Anterior cingulate cortex (tissue), 58 donors: ENCODE results near the gene MRGPRF.

Source experiments
- DNase-seq, 58 donors: peaks; one replicate each; lab custom pipeline; 2025; lab: John Stamatoyannopoulos, UW

MRGPRF gene

DNA sequence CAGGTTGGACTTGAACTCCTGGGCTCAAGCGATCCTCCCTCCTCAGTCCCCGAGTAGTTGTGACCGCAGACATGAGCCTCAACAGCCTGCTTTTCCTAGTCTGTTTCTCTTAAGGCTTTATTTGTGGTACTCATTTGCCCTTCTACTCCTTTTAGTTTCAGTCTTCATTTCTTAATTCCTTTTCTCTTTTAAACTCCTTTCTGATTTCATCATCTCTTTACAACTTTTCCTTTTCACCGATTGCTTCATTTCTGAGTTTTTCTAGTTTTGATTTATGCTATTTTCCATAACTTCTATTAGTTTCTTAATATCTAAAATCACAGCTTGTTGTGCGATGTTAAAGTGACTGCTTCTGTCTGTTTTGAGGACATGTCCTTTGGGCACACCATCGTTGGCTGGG is 17.3 kb upstream of the MRGPRF start:
- DNase-seq: no peak

- no peak for DNase-seq
These were observed 14.8 kb upstream of the MRGPRF start for GRCh38 chr11:69027704-69028372.

DNA sequence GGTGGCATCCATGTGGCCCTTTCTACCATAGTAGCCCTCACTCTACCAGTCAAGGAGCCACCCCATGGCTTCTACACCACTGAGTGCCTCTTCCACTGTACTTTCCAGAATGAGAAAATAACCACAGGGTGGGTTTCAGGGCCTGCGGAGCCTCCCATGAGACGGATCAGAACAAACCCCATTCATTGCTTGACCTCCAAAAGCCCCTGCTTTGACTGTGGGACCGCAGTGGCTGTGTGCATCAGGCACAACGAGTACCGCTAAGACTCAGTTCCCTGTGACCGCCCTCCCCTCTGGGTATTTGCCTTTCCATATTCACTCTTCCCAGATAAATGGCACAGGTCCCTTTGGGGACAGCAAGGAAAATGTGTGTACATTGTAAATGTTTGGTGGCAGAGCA is 11.5 kb upstream of the MRGPRF start:
- no peak for DNase-seq

DNA sequence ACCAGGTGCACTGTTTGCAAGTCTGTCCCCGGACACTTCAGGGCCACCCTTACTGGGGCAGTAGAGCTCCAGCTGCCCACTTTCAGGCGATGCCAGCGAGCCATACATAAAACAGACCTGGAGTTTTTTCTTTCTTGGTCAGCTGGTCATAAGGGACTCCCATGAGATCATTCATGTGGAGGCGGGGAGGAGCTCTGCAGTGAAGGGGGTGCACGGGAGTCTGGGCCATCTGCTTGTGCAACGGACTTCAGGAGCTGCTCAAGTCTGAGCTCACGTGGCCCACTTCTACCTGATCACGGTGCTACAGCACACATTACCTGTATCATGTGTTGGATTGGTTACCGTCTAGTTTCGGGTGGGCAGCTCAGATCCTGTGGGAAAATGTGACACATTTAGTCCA is 9.2 kb upstream of the MRGPRF start:
- no peak for DNase-seq

DNA sequence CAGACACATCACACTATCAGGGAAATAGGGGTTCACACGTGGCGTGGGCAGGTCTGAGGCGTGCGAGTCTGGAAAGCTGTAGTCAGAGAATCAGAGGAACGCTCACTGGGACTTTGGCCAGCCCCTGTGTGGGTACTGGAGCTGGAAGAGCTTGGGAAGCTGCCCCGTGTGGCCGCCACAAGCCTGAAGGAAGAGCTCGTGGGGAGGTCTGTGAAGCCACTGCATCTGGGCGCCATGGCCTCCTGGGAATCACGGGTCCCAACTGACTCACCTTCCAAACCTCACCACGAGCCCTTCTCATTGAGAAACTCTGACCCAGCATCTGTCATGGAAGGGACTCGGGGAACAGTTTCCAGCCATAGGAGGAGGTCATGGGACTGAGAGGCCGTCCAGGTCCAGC is 5.9 kb upstream of the MRGPRF start:
- peak in 2 of 58 donors; percentile 3 to 8 for DNase-seq

DNA sequence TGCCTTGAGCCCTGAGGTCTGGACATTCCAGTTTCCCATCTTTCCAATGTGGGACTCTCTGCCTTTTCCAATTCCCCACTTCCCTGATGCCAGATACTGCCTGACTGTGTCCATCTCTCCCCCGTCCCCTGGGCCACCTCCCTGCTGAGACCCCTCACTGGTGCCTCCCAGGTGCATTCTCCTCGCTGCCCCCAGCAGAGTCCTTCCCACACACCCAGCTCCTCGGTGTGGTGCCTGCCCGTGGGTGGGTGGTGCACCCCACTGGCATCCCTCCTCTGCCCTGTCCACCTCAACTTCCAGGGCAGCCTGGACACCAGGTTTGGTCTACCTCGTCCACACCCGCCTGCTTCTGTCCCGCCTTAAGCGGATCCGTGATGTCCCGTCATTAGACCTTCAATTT is 4.9 kb upstream of the MRGPRF start:
- no peak for DNase-seq

DNA sequence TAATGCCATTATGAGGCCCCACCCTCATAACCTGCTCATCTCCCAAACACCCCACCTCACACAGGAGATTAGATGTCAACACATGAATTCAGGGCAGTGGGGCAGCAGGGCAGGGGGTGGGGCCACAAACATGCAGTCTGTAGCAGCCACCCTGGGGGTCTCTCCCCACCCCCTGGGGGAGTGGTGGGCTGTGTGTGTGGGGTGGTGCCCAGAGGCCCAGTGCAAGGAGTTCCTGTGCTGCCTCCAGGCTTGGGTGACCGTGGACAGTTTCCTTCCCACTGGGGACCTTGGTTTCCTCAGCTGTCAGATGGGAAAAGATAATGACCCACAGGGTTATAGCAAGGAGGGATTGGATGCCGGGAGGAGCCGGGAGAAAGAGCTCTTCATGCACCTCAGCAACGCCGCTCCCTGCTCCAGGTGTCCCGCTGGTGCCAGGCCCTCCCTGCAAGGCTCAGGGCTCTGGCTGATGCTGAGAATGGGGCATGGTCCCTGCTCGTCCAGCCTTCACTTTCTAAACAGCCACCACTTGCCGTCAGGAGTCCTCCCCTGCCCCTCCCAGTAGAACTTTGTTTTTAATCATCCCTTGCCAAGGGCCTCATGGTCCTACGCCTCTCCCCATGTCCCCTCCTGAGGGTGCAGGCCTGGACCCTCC is 2.0 kb upstream of the MRGPRF start:
- DNase-seq: no peak

GRCh38 chr11:69014084-69014851 is 1.2 kb upstream of the MRGPRF start:
- no peak for DNase-seq

DNA sequence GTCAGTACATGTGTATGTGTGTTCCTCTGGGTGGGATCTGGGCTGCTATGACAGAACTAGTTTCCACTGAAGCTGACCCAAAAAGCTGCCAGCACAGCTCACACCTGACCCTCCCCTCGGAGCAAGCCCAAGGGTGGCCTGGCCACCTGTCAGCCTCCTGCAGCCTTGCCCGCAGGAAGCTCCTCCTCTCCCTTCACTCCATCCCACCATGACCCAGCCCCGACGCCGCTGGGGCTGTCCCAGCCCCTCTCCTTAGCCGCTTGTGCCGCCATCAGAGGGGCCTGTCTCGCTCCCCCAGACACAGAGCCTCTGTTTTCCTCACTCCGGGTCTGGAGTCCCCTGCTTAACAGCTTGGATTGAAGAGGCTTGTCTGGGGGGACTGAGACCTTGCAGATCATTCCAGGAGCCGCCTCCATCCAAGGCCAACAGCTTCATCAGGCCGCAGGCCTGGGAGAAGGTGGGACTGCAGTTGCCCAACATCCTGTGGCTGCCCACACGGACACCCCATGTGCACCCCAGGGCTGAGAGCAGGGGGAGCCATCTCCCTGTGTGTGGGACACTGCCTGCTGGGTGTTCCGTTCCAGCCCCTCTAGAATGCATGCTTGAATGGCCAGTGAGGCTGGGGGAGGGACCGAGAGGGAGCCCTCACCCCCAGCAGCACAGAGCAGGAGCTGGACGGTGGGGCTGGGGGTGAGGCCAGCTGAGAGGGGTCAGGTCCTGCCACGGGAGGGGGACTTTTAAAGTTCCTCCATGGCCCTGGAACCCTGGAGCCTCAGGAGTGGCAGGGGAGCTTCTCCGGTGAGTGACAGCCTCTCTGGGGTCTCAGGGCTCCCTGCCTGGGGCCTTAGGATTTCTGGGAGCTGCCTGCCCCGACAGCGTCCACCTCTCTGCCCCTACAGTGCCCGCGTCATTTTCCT is 696 bp downstream of the MRGPRF start:
- DNase-seq: no peak

GRCh38 chr11:69011624-69012091 is 1.4 kb downstream of the MRGPRF start:
- DNase-seq: no peak

DNA sequence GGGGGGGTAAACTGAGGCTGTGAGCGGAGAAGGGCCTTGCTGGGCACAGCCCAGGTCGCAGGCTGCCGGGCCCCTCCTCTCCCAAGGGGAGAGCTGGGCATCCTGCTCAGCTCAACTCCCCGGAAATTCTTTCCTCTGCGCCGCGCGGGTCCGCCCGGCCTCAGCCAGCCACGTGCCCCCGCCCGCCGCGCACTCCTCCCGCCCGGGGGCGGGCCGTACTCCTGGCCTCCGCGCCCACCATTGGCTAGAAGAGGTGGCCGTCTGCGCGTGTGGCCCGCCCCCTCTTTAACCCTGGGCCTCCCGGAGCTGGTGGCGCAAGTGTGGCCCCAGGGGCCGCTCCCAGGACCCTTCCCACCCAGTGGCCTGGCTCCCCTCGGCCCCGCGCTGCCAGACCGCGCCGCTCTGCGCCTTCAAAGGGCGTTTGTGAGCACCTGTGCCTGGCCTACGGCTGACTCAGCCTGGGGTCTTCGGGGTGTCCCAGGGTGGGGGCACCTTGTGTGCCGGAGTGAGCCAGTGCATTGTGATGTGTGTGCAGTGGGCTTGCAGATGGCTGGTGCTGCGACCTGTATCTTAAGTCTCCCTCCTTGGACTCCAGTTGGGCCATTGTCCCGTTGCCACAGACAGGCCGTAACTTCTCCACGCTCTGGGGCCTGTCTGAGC is 2.0 kb downstream of the MRGPRF start:
- peak in 34 of 58 donors; percentile 3 to 71 (median 32) for DNase-seq

DNA sequence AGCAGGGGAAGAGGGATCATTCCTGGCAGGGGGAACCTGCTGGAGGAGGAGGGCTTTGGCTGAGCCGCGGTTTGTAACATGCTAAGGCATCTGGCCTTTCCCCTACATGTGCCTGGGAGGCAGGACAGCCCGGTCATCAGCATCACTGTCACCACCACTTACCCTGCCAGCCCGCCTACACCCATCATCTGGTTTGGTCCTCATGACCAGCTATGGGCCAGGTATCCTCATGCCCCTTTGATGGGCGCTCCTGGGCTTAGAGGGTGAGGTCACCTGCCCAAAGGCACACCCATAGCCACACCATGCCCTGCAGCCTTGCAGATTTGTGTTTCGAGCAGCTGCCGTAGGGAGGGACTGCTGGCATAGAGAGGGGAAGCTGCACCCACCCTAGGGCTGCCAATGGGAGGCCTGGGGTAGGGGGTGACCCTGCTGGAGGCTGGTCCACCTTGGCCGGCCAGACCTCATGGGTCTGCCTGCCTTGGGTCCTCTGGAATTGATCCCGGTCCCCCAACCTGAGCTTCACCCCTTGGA is 2.6 kb downstream of the MRGPRF start:
- no peak for DNase-seq

GRCh38 chr11:69009441-69010211 is 3.4 kb downstream of the MRGPRF start:
- DNase-seq: no peak

DNA sequence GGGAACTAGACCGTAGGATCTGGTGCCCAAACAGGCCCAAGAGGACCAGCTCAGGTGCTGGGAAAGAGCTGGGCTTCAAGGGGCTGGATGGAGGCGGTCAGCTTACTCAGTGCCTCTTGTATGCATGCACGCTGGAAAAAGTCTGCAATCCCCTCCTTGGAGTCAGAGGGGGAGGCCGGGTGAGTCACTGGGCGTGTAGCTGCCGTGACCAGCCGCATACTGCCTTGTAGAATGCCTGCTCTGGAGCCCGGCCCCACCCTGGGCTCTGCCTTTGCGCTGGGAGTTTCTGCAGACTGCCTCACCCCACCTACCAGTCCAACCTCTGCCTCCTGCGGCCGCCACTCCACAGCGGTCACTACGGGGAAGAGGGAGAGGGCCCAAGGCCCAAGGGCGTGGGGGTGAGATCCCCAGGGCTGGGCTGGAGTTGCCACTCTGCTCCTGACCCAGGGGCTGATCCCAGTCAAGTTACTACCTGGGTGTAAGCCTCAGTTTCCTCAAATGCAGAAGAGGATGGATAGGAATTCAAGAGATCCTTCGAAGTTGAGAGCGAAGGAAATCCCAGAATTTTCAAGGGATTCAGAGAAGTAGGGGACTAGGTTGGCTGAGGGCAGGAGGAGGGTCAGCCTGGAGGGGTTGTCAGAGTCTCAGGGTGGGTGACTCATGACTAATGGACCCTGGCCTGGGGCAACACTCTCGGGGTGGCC is 4.2 kb downstream of the MRGPRF start:
- DNase-seq: no peak

DNA sequence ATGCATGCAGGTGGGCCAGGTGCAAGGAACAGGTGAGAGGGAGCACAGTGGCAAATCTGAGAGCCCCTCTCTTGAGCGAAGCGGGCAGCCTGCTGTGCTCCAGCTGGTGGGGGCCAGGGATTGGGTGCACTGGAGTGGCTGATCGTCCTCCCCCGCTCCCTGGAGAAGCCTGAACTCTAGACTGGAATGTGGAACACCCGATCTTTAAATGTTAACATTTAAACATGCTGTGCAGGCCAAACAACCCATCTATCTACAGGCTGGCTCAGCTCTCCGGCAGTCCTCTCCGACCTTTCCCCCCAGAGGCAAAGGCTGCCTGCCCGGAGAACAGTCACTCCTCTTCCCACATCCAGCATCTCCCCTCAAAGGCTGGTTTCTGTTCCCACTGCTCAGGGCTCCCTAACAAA is 5.1 kb downstream of the MRGPRF start:
- no peak for DNase-seq

DNA sequence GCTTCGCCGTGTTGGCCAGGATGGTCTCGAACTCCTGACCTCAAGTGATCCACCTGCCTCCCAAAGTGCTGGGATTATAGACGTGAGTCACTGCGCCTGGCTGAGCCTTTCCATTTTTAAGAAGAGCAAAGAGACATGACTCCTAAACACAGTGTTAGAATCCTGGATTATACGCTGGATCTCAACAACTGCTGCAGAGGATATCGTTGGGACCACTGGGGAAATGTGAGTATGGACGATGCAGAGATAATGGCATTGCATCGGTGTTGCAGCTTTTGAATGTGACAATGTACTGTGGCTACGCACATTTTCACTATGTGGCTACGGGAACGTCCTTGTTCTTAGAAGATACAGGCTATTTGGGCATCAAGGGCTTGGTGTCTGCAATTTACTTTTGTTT is 6.2 kb downstream of the MRGPRF start:
- DNase-seq: no peak

- DNase-seq: no peak
These were observed 7.2 kb downstream of the MRGPRF start for GRCh38 chr11:69005631-69006368.
